ENCODE measurements around the gene ITPRID2. TPM values are rescaled to one million over a fixed set of nuclear protein-coding genes. Genes with fewer than 3 reads are reported as not detected.

Gene ITPRID2
- total RNA-seq: 154 and 160 TPM in 2 replicates

GRCh38 chr2:181891258-181891965, at the start of gene ITPRID2:
ITPRID2 (plus strand) TSS chr2:181891730; CDS start chr2:181892067, 337 bp downstream.

Other genes starting within 250 kb of the ITPRID2 start
- gene CERKL, start 234.6 kb upstream of the ITPRID2 start, total RNA-seq: not detected in 2 replicates
- not detected in 2 replicates for gene NEUROD1, start 211.2 kb upstream of the ITPRID2 start, total RNA-seq
- 0.07 TPM in 1 of 2 replicates, not detected in the other for gene PPP1R1C, start 94.1 kb downstream of the ITPRID2 start, total RNA-seq